CD4-positive, alpha-beta T cell treated with Interleukin-4 for 4 hours (primary cell): ENCODE measurements around the gene SFRP5.

Source experiments
- DNase-seq: peaks from one replicate; pipeline ENCODE4 v3.0.0-alpha.2; 2020

SFRP5 gene, protein sequence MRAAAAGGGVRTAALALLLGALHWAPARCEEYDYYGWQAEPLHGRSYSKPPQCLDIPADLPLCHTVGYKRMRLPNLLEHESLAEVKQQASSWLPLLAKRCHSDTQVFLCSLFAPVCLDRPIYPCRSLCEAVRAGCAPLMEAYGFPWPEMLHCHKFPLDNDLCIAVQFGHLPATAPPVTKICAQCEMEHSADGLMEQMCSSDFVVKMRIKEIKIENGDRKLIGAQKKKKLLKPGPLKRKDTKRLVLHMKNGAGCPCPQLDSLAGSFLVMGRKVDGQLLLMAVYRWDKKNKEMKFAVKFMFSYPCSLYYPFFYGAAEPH

DNA sequence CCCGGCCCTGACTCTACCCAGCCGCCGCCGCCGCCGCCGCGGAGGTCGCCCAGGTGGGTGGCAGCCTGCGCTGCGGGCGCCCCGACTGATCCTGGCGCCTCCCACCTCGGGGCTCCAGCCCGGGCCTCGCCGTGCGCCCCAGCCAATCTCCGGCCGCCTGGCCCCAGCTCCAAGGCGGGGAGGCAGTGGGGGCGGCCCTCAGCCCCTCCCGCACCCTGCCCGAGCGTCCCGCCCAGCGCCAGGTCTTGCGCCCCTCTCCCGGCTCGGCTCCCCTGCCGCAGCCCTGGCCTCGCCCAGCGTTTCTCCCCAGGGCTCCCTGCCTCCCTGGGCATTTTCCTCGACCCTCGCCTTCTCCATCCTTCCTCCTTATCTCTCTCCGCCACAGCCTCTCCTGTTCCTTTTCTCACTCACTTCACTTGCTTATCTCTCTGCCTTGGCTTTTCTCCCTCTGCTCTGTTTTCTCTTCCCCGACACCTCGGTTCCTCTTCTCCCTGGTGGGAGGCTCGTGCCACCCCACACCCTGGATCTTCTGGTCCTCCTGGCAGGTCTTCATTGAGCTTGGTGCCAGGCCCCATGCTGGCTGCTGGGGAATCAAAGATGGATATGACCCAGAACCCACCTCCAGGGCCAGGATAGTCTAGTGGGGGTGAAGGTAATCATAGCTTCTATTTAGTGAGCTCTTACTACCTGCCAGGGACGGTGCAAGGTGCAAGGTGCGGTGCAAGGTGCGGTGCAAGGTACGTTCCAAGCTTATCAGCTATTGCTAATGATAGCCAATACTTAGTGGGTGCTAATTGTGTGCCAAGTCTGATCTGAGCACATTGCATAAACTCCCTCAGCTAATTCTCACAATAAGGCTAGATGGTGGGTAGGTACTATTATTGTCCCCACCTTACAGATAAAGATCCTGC is at the start of gene SFRP5:
Gene SFRP5, minus strand, starts transcription at position 87 of the 911 bp plus-strand sequence. CDS start 166 bp downstream, outside the sequence.
- no peak for DNase-seq

- no peak for DNase-seq
These were observed 48.4 kb upstream of the SFRP5 start for GRCh38 chr10:97820096-97820704.

GRCh38 chr10:97818572-97818971 is 46.8 kb upstream of the SFRP5 start:
- DNase-seq, result no peak

DNA sequence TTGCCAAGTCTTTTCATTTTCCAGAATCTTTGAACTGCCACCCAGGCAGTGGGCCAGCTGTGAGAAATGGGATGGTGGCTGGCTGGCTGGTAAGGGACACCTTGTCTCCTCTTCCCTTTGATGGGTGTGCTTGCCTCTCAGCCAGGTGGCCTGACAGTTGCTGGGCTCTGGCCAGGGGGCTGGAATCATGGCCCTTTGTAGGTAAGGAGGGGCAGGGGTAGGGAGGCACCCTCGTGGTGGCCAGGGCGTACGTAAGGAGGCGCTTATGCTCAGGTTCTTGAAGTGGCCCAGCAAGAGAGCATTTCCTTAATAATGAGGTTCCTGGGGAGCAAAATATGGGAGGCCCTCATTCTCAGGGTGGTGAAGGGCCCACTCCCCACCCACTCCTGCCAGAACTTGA is 44.8 kb upstream of the SFRP5 start:
- no peak for DNase-seq

DNA sequence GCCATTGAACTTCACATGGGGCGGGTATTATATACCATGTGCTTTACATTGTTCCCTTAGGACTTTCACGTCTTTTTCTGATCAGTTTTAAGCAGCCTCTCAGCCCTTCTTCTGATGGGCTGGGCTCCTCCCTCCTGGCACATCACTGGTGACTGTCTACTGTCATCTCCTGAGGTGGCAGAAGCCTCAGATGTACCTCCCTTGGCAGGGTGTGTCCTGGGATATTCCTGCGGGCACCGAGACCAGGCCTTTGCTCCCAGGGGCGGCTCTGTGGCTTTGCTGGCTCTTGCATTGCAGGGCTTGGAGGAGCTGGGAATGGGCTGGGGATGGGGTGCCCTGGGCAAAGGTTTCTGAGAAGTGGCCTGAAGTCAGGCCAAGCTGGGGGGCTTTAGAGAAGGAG is 43.2 kb upstream of the SFRP5 start:
- no peak for DNase-seq

- DNase-seq, result no peak
These were observed 41.5 kb upstream of the SFRP5 start for GRCh38 chr10:97813311-97813710.

DNA sequence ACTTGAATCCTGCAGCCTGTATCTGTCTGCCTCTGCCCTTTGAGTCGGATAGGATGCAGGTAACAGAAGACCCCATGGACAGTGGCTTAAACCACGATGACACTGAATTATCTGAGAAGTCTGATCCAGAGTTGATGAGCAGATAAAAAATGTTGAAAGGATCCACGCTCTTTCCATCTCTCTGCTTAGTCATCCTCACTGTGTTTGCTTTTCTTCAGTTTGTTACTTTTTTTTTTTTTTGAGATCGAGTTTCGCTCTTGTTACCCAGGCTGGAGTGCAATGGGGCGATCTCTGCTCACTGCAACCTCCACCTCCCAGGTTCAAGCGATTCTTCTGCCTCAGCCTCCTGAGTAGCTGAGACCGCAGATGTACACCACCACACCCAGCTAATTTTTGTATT is 40.9 kb upstream of the SFRP5 start:
- DNase-seq, result no peak

- DNase-seq, result no peak
These were observed 40.2 kb upstream of the SFRP5 start for GRCh38 chr10:97811958-97812357.

DNA sequence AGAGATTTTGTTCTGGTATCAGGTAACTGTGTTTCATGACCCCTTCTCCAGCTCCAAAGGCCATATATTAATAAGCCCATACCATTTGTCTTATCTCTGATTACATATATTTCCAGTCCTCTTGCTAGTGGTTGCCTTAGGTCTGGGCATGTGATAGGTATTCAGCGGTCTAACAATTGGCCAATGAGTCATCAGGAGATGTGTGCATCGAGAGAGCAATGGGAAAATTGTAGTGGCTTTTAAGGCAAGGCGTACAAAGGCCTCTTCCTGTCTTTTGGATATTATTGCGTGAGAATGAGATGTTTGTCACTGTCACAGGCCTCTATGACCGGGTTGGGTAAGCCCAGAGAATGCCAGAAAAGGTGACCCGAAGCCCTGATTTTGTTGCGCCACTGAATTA is 38.6 kb upstream of the SFRP5 start:
- DNase-seq, result no peak

DNA sequence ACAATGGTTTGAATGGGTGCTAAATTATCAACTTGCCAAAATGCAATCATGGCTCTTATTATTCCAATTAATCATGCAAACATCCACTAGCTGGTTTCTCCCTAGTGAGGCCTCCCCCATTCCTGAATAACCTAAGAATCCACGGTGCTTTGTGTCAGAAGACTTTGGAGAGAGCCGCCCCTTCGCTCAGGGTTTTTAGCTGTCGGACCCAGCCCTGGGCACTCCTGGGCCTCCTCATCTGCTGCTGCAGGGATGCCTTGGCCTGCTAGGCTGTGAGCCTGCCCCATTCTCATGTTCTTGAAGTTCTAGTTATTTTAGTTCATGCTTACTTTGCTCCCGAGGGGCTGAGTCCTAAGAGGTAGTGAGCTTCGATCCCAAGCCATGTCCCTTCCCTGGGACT is 34.1 kb upstream of the SFRP5 start:
- DNase-seq, result no peak

DNA sequence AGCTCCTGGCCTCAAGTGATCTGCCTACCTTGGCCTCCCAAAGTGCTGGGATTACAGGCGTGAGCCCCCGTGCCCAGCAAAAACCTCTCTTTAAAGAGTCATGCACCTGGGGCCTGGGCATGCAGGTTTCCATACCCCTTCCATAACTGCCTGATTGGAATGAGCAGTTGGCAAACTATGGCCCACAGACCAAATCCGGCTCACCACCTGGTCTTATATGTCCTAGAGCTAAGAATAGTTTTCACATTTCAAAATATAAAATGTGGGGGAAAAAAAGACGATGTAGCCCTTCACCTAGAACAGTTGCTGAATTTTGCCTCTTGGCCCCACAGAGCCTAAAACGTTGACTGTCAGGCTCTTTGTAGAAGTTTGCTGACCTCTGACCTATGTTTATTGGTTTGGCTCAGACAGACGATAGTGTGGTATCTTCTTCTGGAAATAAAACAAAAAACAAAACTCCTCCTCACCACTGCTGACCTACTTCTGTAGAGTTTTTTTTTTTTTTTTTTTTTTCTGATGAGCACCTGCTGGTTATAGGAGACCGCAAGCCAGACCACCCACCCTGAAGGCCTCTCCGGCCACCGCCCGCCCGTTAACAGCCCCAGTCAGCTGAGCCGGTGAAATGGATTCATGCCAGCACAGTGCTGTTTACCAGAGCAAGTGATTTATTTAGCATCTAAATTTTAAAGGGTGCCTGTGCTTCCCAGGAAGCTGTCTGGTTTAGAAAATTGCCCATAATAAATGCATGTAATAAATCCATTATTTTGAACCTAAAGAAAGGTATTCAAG is 33.5 kb upstream of the SFRP5 start:
- DNase-seq, result no peak

DNA sequence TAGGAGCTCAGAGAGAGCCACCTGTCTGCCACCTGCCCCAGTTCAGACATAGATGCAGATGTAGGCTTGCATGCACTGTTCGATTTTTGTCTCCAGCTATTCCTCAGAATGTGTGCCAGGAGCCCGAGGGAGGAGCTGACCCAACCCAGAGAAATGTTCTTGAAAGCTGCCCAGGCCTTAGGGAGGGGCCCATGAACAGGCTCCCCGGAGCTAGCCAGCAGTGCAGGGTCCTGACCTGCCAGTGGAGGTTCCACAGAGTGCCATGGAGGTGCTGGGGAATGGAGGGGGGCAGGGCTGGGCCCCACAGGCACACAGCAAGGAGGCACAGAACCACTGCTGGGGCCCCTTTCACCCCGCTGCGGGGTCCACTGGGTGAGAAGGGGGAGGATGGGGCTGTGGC is 29.6 kb upstream of the SFRP5 start:
- DNase-seq, result no peak

DNA sequence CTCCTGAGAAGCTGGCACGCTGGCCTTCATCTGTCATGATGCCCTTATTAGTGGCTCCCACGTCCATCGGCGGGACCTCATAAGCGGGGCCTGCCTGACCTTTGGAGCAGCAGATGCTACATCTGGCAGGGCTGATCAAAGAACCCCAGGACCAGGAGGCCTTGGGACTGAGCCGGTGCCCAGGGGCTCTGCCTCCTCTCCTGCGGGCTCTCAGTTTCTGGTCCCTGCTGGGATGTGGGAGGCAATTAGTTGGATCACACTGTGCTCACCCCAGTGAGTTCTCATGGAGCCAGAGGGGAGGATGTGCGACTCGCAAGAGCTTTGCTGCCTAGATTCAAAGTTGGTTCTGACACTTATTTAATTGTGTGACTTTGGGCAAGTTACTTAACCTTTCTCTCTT is 28.7 kb upstream of the SFRP5 start:
- no peak for DNase-seq

GRCh38 chr10:97798958-97799610 is 27.3 kb upstream of the SFRP5 start:
- DNase-seq, result no peak

DNA sequence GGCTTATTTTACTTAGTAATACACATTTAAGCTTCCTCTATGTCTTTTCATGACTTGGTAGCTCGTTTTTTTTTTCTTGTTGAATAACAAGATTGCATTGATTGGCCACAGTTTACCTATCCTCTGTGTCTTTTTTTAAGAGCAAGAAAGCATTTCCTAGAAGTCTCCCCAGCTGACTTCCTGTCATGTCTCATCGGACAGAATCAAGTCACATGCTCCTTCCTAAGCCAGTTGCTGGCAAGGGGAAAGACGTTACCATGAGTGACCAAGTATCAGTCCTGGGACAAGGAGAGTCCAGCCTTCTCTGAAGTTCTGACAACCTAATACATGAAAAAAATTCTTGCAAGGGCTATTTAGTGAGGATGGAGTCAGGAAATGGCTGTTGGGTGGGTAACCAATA is 24.9 kb upstream of the SFRP5 start:
- DNase-seq, result peak; percentile 59

DNA sequence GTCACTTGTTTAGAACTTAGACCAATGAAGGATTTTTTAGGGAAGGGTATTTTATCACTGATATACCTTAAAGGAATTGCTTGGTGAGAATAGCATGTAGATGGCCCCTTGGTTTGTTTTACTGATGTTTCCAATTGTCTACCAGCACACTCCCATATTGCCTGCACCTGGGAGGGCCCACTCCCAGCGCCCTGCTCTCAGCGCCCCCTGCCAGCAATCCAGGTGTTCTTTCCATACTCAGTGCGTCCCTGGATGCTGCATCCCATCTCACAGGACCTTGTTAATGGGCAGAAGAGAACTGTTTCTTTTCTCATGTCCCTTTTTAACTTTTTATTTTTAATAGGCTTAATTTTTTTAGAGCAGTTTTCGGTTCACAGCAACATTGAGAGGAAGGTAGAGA is 24.1 kb upstream of the SFRP5 start:
- DNase-seq, result no peak

- peak; percentile 71 for DNase-seq
These were observed 20.3 kb upstream of the SFRP5 start for GRCh38 chr10:97791824-97792721.

- DNase-seq, result no peak
These were observed 18.1 kb upstream of the SFRP5 start for GRCh38 chr10:97789770-97790397.

GRCh38 chr10:97788552-97789442 is 17.0 kb upstream of the SFRP5 start:
- no peak for DNase-seq

GRCh38 chr10:97785731-97786130 is 13.9 kb upstream of the SFRP5 start:
- DNase-seq, result no peak
